Ishikawa (cell line): ENCODE measurements around the gene SERGEF.

ENCODE experiments used
- CEBPB ChIP-seq: IDR thresholded peaks from 2 replicates; pipeline ENCODE4 v1.6.1; 2012
- CREB1 ChIP-seq: IDR thresholded peaks from 2 replicates; pipeline ENCODE4 v1.6.1; 2012; ENCODE audit warnings: low read depth
- EGR1 ChIP-seq: IDR thresholded peaks from 2 replicates; pipeline ENCODE4 v1.6.1; 2012
- EP300 ChIP-seq: IDR thresholded peaks from 2 replicates; pipeline ENCODE4 v1.6.1; 2012; ENCODE audit warnings: borderline replicate concordance
- FOXM1 ChIP-seq: IDR thresholded peaks from 2 replicates; pipeline ENCODE4 v1.6.1; 2012; ENCODE audit warnings: low read depth, borderline replicate concordance
- MAX ChIP-seq: IDR thresholded peaks from 2 replicates; pipeline ENCODE4 v1.6.1; 2012
- NFIC ChIP-seq: IDR thresholded peaks from 2 replicates; pipeline ENCODE4 v1.6.1; 2012
- RAD21 ChIP-seq: IDR thresholded peaks from 2 replicates; pipeline ENCODE4 v1.6.1; 2012; ENCODE audit warnings: low read depth
- REST ChIP-seq: IDR thresholded peaks from 2 replicates; pipeline ENCODE4 v1.6.1; 2012; ENCODE audit warnings: low read depth, mild to moderate bottlenecking
- TAF1 ChIP-seq: IDR thresholded peaks from 2 replicates; pipeline ENCODE4 v1.6.1; 2012; ENCODE audit warnings: low read depth, mild to moderate bottlenecking
- TCF12 ChIP-seq: IDR thresholded peaks from 2 replicates; pipeline ENCODE4 v1.6.1; 2012; ENCODE audit warnings: low read depth
- TEAD4 ChIP-seq: IDR thresholded peaks from 2 replicates; pipeline ENCODE4 v1.6.1; 2012
- YY1 ChIP-seq: IDR thresholded peaks from 2 replicates; pipeline ENCODE4 v1.6.1; 2012; ENCODE audit warnings: low read depth
- ZBTB7A ChIP-seq: IDR thresholded peaks from 2 replicates; pipeline ENCODE4 v1.6.1; 2012; ENCODE audit warnings: low read depth
- TF ChIP-seq, protein P1 (sequence below): IDR thresholded peaks from 2 replicates; pipeline ENCODE4 v1.6.1; 2012

The SERGEF gene

DNA sequence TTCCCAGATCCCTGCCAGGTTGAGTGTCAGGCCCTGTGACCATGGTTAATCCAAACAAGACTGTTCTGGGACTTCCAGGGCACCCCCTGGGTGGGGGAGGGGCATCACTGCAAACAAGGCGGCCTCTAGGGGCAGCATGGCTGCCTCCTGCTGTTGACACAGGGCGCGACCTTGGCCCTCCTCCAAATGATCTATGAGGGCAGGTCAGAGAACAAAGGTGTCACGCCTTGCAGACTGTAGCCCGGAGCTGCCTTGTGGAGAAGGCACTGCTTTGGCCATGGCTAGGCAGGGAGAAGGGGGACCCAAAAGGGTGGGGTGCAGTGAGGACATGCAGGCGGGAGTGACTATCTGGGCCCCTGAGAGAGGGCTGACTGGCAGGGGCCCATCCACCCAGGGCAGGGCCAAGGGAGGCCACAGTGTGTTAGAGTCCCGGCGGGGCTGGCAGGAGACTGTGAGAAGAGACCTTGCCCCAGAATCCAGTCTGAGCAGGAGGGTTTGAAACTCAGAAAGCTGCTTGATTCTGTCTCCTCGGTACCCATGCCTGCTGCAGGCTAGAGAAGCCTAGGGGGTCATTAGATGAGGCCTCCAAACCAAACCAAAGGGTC is 242.7 kb downstream of the SERGEF start:
- TF ChIP-seq CEBPB (no peak), YY1 (0 out of 2 replicates have a peak, but pooled peaks have one; percentile 32), ZBTB7A (no peak), RAD21 (0 out of 2 replicates have a peak, but pooled peaks have one; percentile 5), TCF12 (peak; percentile 36; the same call in 1 of the 2 replicates), EGR1 (no peak), TEAD4 (no peak), EP300 (peak; percentile 51; the same call in 1 of the 2 replicates), MAX (peak; percentile 35; the same call in 1 of the 2 replicates), CREB1 (no peak), FOXM1 (no peak), REST (no peak), NFIC (peak; percentile 89), TAF1 (no peak)
- TF ChIP-seq, protein P1, sequence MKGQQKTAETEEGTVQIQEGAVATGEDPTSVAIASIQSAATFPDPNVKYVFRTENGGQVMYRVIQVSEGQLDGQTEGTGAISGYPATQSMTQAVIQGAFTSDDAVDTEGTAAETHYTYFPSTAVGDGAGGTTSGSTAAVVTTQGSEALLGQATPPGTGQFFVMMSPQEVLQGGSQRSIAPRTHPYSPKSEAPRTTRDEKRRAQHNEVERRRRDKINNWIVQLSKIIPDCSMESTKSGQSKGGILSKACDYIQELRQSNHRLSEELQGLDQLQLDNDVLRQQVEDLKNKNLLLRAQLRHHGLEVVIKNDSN, result no peak

- no peak for TF ChIP-seq RAD21
These were observed 243.6 kb downstream of the SERGEF start for GRCh38 chr11:17769218-17769617.

- TF ChIP-seq MAX (no peak), ZBTB7A (no peak), TCF12 (no peak), RAD21 (no peak)
These were observed 244.3 kb downstream of the SERGEF start for GRCh38 chr11:17768547-17768946.

- no peak for TF ChIP-seq TCF12
- no peak for TF ChIP-seq TEAD4
- TF ChIP-seq FOXM1, result no peak
- TF ChIP-seq CEBPB, result no peak
- TF ChIP-seq ZBTB7A, result no peak
- no peak for TF ChIP-seq YY1
- no peak for TF ChIP-seq TAF1
- no peak for TF ChIP-seq EGR1
- no peak for TF ChIP-seq RAD21
- TF ChIP-seq REST, result no peak
- no peak for TF ChIP-seq MAX
- no peak for TF ChIP-seq CREB1
- no peak for TF ChIP-seq NFIC
- TF ChIP-seq, protein P1, result no peak
- TF ChIP-seq EP300, result no peak
These were observed 244.9 kb downstream of the SERGEF start for GRCh38 chr11:17767914-17768313.

DNA sequence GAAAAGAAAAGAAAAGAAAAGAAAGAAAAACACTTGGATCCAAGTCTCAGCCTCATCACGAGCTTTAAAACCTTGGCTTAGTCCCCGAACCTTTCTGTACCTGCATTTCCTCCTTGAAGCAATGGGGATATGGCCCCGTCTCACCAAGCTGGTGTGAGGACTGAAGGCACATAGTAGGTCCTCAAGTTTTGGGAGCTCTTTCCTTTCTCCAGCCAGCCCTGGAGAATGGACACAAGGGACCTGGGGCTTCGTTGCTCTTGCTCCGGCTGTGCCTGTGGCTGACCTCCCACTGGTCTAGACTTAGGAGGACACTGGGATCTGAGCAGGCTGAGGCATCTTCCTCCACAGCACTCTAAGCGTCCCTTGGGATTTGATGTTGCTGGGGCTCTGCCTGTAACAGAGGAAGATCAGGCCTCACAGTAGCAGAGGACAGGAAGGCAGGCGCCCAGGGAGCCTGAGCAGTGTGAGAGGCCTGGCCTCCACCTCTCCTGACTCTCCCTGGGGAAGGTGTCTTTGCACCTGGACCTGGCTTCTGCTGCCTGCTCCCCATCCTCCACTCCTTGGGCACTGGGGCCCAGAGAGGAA is 245.5 kb downstream of the SERGEF start:
- TF ChIP-seq TCF12 (no peak), TEAD4 (no peak), CEBPB (no peak), MAX (no peak), CREB1 (no peak), TAF1 (no peak), EGR1 (no peak), NFIC (no peak), YY1 (no peak), RAD21 (no peak)
- TF ChIP-seq, protein P1, result no peak
